Measurements from ENCODE around the gene ATP2C1. TPM values are rescaled to one million over a fixed set of nuclear protein-coding genes. Genes with fewer than 3 reads are reported as not detected.
A peak's percentile ranks its signal among the peaks of the same experiment; 100 is the strongest.

Gene ATP2C1
- total and polyA plus RNA-seq, 9 of the 15 experiments (the other 6 are each of a cell fraction or from before 2014, with no cell fraction given), result 10.0 to 53.5 (median 27.9) TPM

DNA sequence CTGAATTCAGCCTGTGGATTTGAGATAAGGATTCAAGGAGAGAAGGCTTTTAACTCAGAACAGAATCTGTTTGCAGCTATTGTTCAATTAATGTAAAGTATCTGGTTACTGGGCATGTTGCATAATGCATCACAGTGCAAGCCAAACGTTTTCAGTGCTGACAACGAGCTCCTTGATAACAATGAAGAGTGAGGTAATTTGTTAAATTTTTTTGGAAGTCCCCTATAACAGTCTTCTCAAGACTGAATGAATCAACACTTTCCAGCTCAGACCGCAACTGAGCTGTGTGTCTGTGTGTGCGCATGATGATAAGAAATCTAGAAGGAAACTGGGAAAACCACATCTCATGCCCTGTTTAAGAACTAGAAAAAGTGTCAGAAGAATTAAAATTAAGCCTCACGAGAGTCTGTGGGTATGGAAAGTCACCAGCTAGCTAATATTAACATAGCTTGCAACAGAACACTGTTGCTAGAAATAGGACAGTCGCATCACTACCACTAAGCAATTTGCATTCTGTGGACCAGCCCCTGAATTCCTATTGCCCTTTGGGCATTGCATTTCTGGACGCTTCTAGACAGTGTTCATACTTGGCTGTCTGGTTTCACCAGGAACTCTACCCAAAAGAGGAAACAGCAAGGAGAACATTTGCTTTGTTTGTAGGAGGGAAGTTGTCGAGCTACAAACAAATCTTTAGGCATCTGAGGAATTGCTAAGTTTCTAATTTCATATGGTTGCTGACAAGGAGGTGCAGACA lies 43.7 kb upstream of the ATP2C1 start (continued):
- TF ChIP-seq, protein P1, sequence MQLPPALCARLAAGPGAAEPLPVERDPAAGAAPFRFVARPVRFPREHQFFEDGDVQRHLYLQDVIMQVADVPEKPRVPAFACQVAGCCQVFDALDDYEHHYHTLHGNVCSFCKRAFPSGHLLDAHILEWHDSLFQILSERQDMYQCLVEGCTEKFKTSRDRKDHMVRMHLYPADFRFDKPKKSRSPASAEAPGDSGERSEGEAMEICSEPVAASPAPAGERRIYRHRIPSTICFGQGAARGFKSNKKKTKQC (CRISPR knock-in tag; IDR thresholded peaks at IDR 0.05), result no peak
- no peak for TF ChIP-seq FOXP1 (CRISPR knock-in tag; IDR thresholded peaks at IDR 0.05)
- TF ChIP-seq SREBF2 (CRISPR knock-in tag; IDR thresholded peaks at IDR 0.05), result no peak
- TF ChIP-seq, protein P2, sequence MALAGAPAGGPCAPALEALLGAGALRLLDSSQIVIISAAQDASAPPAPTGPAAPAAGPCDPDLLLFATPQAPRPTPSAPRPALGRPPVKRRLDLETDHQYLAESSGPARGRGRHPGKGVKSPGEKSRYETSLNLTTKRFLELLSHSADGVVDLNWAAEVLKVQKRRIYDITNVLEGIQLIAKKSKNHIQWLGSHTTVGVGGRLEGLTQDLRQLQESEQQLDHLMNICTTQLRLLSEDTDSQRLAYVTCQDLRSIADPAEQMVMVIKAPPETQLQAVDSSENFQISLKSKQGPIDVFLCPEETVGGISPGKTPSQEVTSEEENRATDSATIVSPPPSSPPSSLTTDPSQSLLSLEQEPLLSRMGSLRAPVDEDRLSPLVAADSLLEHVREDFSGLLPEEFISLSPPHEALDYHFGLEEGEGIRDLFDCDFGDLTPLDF (CRISPR knock-in tag; IDR thresholded peaks at IDR 0.05), result no peak
- TF ChIP-seq, protein P3, sequence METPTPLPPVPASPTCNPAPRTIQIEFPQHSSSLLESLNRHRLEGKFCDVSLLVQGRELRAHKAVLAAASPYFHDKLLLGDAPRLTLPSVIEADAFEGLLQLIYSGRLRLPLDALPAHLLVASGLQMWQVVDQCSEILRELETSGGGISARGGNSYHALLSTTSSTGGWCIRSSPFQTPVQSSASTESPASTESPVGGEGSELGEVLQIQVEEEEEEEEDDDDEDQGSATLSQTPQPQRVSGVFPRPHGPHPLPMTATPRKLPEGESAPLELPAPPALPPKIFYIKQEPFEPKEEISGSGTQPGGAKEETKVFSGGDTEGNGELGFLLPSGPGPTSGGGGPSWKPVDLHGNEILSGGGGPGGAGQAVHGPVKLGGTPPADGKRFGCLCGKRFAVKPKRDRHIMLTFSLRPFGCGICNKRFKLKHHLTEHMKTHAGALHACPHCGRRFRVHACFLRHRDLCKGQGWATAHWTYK (CRISPR knock-in tag; IDR thresholded peaks at IDR 0.05), result no peak
- TF ChIP-seq KAT7 (CRISPR knock-in tag; IDR thresholded peaks at IDR 0.05; ENCODE audit: borderline replicate concordance), result peak; percentile 76; the same call in 1 of the 2 replicates
- TF ChIP-seq, protein P4, sequence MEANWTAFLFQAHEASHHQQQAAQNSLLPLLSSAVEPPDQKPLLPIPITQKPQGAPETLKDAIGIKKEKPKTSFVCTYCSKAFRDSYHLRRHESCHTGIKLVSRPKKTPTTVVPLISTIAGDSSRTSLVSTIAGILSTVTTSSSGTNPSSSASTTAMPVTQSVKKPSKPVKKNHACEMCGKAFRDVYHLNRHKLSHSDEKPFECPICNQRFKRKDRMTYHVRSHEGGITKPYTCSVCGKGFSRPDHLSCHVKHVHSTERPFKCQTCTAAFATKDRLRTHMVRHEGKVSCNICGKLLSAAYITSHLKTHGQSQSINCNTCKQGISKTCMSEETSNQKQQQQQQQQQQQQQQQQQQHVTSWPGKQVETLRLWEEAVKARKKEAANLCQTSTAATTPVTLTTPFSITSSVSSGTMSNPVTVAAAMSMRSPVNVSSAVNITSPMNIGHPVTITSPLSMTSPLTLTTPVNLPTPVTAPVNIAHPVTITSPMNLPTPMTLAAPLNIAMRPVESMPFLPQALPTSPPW (CRISPR knock-in tag; IDR thresholded peaks at IDR 0.05), result peak; percentile 49; the same call in 1 of the 2 replicates
- TF ChIP-seq ZBTB7A (IDR thresholded peaks at IDR 0.05; ENCODE audit: borderline replicate concordance, control insufficient read depth, low read depth, low read length), result no peak
- no peak for TF ChIP-seq GTF2E2 (tag; IDR thresholded peaks at IDR 0.05)
- TF ChIP-seq, protein P5, sequence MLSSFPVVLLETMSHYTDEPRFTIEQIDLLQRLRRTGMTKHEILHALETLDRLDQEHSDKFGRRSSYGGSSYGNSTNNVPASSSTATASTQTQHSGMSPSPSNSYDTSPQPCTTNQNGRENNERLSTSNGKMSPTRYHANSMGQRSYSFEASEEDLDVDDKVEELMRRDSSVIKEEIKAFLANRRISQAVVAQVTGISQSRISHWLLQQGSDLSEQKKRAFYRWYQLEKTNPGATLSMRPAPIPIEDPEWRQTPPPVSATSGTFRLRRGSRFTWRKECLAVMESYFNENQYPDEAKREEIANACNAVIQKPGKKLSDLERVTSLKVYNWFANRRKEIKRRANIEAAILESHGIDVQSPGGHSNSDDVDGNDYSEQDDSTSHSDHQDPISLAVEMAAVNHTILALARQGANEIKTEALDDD (IDR thresholded peaks at IDR 0.05), result peak; percentile 72
- TF ChIP-seq, protein P6, sequence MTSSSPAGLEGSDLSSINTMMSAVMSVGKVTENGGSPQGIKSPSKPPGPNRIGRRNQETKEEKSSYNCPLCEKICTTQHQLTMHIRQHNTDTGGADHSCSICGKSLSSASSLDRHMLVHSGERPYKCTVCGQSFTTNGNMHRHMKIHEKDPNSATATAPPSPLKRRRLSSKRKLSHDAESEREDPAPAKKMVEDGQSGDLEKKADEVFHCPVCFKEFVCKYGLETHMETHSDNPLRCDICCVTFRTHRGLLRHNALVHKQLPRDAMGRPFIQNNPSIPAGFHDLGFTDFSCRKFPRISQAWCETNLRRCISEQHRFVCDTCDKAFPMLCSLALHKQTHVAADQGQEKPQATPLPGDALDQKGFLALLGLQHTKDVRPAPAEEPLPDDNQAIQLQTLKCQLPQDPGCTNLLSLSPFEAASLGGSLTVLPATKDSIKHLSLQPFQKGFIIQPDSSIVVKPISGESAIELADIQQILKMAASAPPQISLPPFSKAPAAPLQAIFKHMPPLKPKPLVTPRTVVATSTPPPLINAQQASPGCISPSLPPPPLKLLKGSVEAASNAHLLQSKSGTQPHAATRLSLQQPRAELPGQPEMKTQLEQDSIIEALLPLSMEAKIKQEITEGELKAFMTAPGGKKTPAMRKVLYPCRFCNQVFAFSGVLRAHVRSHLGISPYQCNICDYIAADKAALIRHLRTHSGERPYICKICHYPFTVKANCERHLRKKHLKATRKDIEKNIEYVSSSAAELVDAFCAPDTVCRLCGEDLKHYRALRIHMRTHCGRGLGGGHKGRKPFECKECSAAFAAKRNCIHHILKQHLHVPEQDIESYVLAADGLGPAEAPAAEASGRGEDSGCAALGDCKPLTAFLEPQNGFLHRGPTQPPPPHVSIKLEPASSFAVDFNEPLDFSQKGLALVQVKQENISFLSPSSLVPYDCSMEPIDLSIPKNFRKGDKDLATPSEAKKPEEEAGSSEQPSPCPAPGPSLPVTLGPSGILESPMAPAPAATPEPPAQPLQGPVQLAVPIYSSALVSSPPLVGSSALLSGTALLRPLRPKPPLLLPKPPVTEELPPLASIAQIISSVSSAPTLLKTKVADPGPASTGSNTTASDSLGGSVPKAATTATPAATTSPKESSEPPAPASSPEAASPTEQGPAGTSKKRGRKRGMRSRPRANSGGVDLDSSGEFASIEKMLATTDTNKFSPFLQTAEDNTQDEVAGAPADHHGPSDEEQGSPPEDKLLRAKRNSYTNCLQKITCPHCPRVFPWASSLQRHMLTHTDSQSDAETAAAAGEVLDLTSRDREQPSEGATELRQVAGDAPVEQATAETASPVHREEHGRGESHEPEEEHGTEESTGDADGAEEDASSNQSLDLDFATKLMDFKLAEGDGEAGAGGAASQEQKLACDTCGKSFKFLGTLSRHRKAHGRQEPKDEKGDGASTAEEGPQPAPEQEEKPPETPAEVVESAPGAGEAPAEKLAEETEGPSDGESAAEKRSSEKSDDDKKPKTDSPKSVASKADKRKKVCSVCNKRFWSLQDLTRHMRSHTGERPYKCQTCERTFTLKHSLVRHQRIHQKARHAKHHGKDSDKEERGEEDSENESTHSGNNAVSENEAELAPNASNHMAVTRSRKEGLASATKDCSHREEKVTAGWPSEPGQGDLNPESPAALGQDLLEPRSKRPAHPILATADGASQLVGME (CRISPR knock-in tag; IDR thresholded peaks at IDR 0.05), result no peak
- peak; percentile 59 for TF ChIP-seq CXXC5 (CRISPR knock-in tag; IDR thresholded peaks at IDR 0.05)
- TF ChIP-seq U2AF1 (optimal IDR thresholded peaks at IDR 0.05; ENCODE audit: low read depth, low read length), result no peak
- TF ChIP-seq NCOA2 (IDR thresholded peaks at IDR 0.05; ENCODE audit: partially characterized antibody in 2 of 2), result peak in 1 of 2 experiments; percentile 12
- TF ChIP-seq LEF1 (IDR thresholded peaks at IDR 0.05), result no peak
